DLD1 (cell line): Measurements from ENCODE around the gene MRRF.

Experiments
- in situ Hi-C: cut with HindIII; loops from 2 replicates; pipeline ENCODE4 v1.10.0; 2017; ENCODE audit warnings: low sequenced_read_pairs

The MRRF gene, protein sequence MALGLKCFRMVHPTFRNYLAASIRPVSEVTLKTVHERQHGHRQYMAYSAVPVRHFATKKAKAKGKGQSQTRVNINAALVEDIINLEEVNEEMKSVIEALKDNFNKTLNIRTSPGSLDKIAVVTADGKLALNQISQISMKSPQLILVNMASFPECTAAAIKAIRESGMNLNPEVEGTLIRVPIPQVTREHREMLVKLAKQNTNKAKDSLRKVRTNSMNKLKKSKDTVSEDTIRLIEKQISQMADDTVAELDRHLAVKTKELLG

DNA sequence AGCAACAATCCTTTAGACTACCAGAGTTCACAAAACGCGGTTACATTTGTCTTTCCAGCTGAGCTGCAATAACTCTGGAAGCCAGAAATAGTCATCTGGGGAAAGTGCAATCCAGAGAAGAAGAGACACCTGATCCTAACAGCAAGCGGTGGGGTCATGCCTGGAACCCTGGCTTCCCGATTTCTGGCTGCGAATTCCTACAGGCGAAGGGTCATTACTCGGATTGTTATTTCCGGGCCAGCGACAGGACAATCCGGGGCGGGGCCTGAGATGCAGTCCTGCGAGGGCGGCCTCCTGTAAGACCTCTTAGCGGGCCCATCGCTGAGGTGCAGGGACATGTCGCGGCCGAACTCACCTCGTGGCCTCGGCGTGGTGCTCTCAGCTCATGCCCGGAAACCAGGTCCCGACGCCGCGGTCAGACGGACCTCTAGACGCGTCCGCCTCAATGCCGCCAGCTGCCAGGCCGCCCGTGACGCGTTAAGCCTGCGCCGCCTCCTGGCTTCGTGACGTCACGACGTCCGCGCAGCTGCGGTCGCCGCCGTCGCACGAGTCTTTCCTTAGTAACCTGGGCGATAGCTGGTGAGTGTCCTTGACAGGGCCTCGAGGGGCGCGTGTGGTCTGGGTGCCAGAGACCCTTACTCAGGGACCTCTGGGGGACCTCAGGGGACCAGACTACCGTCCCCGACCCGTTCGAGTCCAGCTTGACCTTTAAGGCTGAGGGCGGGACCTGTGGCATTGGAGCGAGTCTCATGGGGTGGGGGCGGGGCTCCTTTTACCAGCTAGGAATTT, at the start of gene MRRF, which contains the start of gene RBM18:
MRRF (plus strand) TSS at position 523 of the 789 bp plus-strand sequence. CDS start 6,010 bp downstream, outside the sequence.
RBM18 (minus strand) TSS at position 481 of the 789 bp plus-strand sequence. CDS start 3,348 bp downstream, outside the sequence.
- in situ Hi-C loops = no loop called here

DNA sequence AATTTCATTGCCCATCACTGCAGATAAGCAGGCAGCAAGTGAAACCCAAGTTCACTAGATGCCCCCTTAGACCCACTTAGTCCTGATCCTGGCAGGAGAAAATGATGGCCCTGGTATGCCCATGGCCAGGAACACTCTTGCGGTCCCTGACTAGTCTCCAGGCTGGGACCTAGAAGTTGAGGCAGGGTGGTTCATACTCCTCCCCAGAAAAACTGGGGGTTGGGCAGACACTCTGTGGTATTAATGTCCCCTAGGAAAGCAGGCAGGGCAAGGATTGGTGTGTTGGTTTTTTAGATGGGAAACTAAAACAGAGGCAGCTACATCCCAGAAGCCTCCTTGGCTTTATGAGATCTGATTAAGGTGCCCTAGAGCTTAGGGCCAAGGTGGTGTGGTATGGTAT, 49.0 kb upstream of the MRRF start:
- in situ Hi-C loops = no loop called here

DNA sequence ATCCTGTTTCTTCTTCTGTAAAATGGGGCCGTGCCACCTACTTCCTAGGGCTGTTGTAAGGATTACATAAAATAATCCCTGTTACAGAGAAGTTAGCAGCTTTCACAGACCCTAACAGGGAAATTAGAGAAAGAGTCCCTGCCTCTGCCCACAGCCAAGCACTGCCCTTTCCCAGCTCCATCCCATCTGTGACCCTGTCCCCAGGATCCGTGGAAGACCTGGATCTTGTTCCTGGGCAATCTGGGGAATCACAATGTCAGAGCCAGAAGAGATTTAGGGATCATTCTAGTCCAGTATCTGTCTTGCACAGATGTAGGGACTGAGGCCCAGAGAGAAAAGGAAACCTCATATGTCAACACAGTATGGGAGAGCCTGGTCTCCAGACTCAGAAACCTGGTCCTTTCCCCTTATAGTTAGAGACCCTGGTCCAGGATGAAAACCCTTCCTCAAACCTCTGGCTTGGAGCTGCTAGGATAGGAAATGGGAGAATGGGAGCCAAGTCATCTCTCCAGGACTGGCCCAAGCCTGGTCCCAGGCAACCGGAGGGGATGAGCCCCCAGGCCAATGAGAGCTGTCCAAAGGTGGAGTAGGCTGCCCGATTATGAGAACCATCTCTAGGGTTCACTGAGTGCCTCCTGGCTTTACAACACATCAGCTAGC, 48.4 kb upstream of the MRRF start:
- in situ Hi-C loops = no loop called here

DNA sequence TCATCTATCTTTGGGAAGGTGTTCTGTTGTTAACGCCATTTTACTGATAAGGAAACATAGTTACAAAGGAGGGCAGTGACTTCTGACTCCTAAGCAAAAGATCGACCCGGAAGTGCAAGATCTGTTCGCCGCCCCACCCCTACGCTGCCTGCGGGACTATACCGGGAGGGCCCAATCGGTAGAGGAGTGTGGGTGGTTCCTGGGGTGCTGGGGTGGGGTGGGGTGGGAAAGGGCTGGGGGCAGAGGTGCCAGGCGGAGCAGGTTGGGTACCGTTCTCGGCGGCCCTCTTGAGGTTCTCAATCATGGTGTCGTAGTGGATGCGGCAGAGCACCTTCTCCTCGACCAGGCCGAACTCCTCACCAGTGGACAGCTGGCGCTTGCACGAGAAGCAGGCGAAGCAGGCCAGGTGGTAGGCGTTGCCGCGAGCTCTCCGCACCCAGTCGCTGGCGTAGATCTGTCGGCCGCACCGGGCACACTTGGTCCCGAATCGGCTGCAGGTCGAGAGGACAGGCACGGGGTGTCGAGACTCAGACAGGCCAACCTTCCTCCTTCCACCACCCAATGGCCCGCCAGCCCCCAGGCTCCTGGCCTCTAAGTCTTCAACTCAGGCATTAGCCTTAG, 47.8 kb upstream of the MRRF start:
- in situ Hi-C loops = no loop called here

DNA sequence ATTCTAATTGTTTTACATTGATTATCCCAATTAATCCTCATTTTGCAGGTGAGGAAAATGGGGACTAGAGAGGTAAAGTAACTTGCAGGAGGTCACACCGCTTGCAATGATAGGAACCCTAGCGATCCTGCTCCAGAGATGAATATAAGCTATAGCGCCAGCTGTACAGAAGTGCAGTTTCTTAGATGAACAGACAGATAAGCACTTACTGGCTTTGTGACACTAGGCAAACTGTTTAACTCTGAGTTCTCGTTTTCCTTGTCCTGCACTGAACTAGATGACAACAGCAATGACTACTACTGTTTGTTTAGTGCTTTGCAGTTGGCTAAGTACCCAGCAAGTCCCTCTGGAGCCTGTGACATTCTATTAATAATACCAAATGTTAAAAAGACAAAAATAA, 47.0 kb upstream of the MRRF start:
- in situ Hi-C loops = no loop called here

DNA sequence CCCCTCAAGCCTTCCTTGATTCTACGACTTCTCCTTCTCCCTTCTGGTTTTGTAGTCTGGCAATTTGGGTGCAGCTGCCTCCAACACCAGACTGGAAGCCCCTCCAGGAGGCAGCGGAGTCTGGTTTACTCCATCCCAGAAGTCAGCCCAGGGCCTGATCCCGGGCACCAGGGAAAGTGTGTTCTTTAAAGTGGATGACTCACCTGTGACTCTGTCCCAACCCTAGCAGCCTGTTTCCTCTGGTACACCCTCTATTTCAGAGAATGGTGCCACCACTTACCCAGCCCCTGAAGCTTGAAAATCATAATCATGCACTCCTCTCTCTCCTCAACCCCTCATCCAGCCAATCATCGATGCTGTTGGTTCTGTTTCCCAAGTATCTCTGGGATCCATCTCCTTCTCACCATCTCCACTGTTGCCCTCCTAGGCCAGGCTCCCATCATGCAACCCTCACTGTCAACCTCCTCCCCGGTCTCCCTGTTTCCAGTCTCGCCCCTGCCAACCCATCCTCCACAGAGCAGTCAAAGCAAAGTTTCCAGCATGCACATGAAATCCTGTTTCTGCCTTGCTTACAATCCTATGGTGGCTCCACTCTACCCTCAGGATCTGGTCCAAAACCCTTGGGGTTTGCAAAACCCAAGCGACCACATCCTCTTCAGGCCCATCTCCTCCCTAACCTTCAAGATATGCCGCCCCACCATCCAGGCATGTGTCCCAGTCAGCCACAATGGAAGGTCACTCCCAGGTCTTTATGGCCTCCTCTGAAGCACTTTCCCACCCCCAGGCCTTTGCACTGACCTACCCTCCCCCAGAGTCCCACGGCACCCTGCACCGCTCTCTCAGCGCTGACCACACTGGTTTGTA, 46.4 kb upstream of the MRRF start:
- in situ Hi-C loops = no loop called here

DNA sequence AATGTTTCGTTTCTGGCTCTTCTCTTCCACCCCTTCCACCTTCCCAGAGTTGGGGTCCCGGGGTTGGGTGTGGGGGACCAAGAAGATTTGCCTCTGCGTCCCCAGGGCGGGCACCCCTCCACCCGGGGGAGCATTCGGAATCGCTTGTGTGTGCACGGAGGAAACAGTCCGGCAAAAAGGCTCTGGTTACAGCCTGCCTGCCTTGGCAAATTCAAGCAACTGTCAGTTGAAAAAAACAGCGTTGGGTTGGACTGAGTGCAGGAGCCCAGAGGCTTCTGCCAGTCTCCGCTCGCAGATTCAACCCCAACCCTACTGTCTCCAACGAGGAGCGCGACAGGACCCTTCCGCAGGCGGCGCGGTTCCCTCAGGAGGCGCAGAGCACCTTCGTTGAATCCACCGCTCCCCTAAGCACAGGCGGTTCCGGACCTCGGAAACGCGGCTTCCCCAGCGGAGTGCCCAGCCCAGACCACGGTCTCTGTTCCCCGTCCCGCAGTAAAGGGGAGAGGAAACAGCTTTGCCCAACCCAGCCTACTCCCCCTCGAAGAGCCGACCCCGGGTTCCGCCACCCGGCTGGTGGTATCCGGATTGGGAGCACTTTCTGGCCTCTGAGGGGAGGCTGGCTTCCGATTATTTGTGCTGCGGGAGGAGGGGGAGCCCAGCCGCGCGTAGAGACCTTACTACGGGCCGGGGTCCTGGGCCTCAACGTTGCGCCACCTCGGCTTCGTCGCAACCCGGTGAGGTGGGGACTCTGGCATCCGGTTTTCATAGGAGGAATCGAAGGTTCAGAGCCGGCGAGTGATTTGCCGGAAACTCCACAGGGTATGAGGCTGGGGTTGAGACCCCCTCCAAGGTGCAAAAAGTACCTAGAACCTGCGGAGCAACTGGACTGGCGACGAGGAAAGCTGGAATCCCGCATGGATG, 45.5 kb upstream of the MRRF start:
- in situ Hi-C loops = no loop called here

DNA sequence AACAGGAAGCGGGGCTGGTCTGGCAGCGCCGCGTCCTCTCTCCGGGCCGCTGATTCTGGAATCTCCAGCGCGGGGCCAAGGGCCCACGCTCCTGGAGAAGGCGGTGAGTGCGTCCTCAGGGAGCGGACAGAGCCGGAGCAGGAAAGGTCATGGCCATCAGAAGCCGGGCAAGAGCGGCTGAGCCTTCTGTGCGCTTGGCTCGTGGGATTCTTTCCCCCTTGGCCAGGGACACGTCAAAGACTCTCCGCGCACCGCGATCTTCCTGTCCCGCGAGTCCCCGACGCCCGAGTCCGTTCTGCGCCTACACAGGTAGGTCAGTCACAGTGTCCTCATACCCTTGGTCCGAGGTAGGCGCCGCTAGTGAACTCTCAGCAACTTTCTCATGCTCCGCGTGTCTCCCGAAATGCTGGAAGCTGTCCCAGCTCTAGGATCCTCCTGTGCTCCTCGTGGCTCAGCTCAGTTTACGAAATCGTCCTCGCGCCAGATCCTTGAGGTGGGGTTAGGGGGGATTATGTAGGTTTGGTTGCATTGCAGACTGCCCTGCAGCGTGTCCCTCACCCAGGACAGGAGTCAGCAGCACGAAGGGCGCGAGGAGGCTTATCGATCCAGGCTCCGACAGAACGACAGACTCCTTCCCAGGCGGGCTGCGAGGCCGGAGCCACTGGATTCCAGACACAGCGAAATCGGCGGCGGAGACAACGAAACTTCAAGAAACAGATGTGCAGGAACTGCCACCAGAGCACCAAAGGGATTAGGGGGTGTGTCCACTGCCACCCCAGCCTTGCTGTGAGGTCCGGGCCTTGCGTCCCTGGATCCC, 44.6 kb upstream of the MRRF start:
- in situ Hi-C loops = no loop called here

DNA sequence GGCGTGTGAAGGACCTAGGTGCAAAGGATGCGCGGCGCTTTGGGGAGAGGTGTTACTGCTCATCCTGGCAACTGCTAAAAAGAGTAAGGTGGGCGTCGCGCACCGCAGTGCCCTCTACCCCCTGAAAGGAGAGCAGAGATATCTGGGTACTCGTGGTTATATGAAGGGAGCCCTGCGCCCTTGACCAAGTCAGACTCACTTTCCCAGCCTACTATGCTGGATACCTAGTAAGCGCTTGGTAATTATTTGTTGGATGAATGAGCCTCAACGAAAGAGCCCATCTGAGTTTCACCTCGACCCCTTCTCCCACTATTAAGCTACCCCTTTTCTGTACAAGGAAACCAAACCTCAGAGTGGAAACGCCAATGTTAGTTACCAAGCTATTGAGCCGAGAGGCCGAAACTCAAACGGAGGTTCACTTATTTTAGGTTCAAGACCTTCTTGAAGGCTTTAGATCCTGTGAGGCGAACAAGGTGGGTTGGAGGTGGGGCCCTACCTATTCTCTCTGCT, 44.0 kb upstream of the MRRF start:
- in situ Hi-C loops = no loop called here

DNA sequence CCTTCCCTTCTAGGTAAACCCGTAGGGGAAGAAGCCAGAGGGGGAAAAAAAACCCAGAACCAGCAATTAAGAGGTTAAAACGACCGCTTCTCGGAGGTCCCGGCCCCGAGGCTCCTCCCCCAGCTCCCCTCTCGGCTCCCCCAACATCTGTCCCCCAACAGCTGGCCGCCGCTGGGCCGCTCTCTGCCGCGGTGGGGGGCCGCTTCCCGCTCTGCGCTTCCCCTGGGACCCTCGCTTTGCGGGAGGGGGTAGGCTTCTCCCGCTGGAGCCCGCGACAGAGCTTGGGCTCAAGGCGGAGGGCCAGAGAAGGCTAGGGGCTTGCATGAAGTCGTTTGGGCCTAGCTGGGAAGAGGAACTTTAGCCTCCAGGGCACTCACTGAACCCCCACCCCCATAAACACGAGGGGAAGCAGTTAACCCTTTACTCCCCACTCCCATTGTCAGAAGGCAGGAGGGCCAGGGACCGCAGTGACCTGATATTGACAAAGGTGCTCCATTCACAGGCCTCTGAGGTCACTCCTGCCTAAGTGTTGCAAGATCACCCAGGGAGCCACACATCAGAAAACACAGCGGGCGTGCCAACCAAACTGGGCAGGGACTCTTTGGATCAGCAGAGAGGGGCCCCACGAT, 43.4 kb upstream of the MRRF start:
- in situ Hi-C loops = no loop called here

DNA sequence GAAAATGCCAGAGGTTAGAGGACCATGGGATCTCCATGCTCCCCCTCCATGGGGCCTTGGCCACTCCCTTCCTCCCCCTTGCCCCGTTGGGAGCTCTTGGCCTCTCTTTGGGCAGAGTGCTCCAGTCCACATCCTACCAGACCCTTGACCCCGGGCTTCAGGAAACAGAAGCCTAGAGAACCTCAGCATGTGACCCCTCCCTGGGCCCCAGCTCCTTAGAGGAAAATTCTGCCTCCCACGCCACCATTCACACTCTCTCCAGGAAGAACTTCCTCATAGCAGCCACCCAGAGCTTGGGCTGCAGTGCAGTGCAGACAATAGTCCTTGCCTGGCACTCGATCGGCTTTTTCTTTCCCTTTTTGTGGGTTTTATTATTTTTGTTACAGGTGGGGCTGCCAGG, 41.9 kb upstream of the MRRF start:
- in situ Hi-C loops = no loop called here

DNA sequence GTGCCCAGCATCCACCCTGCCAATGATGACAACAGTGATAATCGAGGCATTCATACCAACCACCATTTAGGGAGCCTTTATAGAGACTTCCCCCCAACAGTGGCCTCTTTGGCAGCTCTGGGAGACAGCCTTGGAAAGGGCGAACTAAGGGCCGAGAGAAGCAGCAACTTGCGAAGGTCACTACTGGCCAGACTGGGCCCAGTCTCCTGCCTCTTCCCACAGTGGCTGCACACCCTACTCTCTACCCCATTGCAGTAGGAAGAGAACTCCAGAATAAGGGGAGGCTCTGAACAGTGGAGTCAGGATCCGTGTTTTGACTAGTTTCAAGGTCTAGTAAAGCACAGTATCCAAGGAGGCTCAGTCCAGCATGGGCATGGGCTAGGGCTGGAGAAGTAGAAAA, 41.2 kb upstream of the MRRF start:
- in situ Hi-C loops = no loop called here

DNA sequence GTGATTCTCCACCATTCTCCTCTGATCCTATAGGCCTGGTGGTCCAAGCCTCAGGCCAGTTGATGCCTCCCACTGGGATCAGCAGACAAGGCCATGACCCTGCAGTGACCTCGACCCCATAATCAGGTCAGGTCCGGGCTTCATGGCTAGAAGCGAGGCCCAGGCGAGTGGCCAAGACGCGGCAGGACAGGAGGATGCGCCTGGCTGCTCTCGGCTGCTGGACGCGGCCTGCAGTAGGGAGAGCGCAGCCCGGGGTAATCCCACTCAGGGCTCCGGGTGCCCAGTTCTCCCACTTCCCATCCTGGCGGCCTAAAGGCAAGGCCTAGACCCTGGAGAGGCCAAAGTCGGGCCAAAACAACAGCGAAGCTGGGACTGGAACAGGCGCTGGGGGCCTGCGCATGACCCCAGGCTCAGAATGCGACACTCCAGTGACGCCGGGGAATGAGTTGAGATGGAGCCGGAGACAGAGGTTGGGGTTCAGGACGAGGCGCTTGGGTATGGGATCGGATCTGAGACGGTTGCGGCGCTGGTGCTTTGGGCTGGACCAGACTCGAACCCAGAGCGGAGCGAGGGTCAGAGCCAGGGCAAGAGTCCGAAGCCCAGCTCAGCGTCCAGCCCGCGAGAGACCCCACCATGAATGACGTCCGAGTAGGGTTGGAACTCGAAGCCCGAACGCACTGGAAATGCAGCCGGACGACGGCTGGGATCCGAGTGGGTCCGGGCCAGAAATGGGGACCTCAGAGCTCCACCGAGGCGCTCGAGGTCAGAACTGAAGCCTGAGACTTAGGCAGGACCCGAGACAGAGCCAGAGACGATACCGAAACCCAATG, 39.2 kb upstream of the MRRF start:
- in situ Hi-C loops = no loop called here

DNA sequence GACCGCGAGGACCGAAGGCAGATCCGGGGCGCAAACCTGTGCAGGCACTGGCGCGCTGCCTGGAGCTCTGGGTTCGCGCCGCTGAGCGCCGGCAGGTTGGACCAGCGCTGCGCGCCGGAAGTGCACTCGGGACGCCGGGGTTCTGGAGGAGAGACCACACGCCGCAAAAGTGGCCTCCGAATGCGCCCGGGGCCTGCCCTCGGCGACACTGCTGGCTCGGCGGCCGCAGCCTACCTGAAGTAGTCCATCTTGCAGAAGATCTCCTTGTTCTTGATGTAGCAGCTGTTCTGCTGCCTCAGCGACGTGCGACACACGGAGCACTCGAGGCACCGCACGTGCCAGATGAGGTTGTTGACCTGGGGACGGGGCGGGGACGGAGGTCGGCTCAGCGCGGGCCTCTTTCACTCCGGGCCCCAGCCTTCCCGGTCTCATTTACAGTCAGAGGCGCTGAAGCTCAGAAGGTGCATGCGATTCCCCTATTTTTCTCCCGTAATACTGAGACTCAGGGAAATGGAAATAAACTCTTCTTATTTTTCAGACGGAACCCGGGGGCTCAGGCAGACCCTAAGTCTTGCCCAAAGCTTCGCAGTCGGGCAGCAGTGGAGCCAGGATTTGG, 38.4 kb upstream of the MRRF start:
- in situ Hi-C loops = no loop called here

DNA sequence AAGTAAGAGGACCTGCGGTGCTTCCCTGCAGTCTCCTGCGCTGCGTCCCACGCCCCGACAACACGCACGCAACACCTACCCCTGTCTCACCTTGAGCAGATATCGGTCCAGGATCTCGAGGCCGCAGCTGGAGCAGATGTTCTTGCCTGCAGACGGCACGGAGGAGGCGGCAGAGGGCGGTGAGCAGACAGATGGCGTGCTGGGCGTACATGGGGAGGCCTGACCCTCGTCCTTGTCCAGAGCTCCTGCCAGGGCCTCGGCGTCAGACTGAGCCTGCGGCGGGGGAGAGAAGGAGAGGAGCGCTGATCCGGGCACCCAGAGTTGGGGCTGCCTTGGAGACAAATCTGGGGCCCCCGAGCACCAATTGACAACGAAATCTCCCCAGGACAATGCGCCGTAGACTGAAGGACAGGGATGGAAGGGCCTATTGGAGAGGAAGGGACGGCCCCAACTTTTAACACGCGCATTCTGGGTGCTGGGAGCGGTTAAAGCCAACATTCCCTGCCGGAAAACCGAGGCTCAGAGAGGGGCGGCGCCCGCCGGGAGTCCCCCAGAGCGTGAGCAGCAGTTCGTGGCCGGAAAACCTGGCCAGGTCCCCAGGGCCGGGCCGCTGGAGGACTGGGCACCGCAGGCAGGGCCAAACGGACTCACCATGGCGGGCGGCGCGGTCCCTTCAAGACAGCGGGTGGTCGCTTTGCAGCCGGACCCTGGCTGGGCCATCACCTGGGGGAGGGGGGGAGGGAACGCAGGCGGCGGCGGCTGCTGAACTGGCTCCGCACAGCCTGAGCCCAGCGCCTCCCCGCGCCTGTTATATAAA, 37.7 kb upstream of the MRRF start:
- in situ Hi-C loops = no loop called here

DNA sequence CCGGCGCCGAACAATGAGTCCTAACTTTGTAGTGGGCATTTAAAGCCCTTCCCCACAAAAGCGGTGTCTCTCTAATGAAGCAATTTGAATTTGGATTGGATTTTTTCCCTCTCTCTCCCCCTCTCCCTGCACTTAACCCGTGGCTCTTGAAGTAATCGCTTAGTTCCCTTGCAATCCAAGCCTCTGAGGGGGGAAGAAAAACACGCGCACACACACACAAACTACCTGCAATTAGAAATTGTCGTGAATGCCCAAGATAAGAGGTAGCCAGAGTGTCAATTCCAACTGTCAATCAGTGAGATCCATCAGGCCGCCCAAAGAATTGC, 37.1 kb upstream of the MRRF start:
- in situ Hi-C loops = no loop called here
